Stimulated activated CD8-positive, alpha-beta memory T cell treated with anti-CD3 and anti-CD28 coated beads, Interleukin-15, amount 100 ng/mL, for 1 hour (primary cell): ENCODE measurements around the gene MAP3K14.

Experiments used
- DNase-seq: peaks from one replicate; pipeline ENCODE4 v3.0.0-alpha.2; 2020; ENCODE audit warnings: low read depth

The MAP3K14 gene

DNA sequence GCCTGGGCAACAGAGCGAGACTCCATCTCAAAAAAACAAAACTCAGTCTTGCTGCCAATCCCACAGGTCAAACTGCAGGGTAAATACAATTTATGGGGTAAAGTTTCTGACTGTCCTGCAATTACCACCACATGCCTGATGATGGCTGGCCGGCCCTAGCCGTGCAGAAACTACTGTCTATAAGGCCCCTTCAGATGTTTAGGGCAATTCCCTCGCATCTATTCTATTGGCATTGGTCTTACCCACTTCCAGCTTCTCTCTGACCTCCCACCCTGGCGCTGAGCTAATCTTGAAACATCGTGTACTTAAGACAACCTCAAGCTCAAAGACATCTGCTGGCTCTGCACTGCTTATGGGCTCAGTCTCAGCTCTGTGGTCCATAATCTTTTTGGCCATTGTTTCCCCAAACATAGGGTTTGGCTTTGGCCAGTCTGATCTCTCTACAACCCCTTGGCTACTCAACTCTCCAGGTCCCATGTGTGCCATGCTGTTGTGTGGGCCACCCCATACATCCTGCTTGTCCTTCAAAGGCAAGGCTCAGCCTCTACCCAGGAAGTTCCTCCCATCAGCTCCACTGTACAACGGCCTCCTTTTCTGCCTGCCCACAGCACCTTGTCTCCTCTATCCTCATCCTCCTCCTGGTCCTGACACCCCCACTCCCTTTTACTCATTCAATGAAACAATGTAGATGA is 16.6 kb downstream of the MAP3K14 start:
- DNase-seq = no peak

DNA sequence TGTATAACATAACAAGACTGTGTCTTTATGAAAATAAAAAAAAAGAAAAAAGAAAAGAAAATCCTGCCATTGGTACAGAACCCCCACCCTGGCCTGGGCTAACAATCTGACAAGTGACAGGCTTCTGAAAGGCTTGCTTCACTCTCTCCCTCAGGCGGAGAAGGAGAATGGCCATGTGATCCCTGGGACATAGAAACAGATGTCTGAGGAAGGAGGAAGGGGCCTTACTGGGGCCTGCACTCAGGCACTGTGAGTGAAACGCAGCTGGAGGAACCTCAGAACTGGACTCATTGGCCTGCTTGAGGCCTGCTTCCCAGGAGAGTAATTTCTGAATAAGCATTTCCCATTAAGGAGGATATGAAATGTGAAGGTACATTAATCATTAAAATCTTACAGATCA is 17.5 kb downstream of the MAP3K14 start:
- no peak for DNase-seq

DNA sequence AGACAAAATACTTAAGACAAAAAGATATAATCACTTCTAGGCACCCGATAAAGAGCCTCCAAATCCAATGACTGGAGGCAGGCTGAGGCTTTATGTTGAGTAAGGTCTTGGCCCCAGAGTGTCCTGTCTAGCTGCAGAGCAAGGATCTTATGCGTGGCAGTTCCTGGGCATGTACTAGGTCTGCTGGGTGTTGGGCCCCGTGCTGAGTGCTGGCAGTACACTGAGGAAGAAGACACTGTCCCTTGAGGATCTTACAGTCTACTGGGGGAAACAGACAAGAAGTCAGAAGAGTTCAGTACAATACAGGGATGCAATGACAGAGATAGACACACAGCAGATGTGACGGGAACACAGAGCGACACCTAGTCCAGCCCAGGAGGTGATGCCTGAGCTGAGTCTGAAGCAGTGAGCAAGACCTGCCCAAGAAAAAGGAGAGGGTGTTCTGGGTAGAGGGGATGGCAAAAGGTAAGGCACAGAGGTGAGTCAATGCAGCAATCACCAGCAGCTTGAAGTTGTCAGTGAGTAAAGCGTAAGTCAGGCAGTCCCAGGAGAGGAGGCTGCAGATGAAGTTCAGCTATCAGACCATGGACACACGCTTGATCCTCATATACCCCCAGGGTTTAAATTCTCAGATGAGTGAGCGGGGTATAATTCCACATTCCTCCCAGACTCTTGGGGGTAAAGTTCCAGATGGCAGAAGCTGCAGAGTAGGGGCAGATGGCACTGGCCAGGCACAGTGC is 18.1 kb downstream of the MAP3K14 start:
- DNase-seq = no peak

DNA sequence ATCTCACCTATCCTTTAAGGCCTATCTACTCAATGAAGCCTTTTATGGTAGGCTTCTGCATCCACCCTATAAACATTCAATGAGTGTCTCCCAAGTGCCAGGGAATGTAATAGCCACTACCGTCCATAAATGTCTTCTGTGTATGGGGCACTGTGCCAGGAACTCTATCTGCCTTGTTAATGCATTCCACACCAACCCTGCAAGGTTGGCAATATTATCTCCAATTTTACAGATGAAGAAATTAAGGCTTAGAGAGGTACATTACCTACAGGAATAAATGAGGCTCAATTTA is 20.0 kb downstream of the MAP3K14 start:
- DNase-seq = no peak

DNA sequence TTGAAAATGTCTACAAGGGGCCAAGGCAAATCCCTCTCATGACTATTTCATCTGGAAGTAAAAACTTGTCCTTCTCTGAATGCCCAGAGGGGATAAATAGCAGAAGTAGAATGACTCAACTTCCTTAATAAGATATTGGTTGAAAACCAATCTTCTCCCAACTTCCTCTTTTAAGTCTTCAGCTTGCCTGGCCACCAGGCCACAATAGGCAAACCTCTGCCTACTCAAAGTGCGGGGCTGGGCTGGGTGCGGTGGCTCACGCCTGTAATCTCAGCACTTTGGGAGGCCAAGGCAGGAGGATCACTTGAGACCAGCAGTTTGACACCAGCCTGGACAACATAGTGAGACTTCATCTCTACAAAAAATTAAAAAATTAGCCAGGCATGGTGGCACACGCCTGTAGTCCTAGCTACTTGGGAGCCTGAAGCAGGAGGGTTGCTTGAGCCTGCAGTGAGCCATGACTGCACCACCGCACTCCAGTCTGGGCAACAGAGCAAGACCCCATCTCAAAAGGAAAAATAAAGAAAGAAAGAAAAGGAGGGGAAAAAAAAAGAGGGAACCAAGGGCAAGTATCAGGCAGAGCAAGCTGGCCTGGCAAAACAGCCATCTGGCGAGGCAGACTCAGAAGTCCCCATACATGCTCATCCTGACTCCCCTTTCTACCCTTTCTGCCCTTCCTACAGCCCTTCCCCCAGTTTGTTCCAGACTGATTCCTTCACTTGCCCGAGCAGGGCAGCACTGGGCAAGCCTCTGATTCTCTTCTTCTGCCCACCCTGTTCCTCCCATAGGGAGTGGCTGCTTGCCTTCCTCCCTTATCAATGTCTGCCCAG is 20.6 kb downstream of the MAP3K14 start:
- DNase-seq = no peak

DNA sequence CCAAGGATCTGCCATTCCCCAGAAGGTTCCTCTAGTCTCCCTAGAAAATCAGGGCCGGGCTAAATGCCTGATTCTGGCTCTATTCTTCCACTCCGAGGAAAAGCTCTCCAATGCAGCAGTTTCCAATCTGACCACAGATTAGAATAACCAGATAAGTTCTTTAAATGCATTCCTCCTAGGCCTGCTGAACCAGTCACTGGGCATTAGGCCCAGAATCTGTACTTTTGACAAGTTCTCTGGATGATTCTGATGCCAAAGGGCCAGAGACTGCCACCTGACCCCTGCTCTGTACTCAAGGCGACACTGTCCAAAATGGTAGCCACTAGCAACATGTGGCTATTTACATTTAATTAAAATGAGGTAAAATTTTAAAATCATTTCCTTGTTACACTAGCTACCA is 22.3 kb downstream of the MAP3K14 start:
- DNase-seq = no peak

DNA sequence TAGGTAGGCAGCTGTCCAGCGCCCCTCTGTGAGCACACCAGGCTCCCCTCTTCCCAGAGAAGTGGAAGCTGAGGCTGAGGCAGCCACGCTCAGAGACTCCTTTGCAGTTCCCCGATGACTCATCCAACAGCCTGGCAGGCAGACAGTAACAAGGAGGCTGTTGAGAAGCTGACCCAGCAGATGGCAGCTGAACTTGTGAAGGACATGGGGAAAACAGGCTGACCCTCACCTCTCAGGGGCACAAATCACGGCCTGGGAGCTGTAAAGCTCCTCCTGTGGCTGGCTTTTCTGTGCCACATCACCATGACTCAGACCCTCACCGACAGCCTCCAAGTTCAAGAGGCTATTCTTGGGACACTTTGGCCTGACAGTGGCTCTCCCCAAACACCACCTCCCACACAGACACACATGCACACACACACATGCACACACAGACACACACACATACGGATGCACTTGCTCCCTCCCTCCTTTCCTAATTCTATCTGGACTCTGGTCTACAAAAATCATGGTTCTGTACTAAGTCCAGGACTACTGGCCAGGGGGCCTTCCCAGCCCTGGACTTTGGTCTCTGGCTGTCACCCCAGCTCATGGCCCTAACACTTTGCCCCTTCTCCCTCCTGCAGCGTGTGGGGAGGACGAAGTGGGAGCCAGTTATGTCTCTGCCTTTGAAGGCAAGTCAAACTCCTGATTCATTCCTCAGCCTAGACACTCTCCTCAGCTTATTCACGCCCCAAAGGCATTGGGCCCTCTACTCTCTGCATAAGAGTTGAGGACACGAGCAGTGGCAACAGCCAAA is 23.2 kb downstream of the MAP3K14 start:
- DNase-seq = no peak

DNA sequence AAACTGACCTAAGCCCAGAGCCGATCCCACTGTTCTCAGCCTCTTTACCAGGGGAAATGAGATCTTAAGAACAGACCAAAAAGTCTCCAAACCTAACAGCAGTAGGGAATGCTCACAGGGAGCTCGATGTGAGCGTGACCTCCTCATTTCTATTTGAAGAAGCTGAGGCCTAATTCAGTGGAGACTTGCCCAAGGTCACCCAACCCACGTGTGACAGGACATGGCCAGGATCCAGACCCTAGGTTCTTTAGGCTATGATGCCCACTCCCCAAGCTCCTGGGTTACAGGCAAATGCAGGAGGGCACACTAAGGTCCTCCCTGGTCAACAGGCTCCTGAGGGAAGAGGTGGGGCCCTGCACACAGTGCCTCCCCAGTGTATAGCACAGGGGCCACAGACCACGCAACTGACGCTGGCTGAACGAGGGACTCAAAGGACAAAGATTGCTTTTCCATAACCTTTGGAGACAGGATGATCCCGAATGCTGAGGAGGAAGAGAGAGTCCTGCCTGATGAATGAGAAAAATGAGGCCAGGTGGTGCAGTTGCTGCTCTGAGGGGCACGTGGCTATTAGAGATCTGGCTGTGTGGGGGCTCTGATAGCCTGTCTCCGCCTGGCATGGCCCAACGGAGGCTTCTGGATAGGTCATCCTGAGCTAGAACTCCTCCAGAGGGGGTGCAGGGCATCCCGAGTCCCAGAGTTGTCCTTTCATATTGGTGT is 24.0 kb downstream of the MAP3K14 start:
- DNase-seq = no peak

DNA sequence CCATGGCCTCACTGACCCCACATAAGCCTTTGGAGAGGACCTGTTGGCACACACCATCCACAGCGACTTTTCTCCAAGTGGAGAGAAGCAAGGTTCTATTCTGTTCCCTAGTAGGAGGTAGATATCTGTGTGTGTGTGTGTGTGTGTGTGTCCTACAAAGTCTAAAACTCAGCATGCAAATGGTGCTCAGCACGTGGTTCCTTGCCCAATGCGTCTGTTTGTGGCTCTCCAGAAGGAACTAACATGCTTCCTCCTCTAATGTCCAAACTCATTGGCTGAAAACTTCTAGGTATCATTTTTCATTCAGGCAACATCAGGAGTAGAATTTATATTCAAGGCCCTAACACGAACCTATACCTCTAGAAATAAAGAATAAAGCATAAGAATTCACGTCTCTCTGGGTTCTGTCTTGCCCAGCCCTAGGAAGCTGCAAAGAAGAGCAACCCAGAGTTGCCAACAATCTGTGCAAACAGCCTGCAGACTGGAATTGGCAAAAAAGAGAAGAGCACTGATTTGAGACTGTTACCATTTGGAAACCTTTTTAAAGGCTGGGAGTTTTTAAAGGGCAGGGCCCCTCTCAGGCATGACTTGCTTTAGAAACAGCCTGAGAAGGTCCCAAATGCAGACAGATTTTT is 25.5 kb downstream of the MAP3K14 start:
- DNase-seq = no peak

DNA sequence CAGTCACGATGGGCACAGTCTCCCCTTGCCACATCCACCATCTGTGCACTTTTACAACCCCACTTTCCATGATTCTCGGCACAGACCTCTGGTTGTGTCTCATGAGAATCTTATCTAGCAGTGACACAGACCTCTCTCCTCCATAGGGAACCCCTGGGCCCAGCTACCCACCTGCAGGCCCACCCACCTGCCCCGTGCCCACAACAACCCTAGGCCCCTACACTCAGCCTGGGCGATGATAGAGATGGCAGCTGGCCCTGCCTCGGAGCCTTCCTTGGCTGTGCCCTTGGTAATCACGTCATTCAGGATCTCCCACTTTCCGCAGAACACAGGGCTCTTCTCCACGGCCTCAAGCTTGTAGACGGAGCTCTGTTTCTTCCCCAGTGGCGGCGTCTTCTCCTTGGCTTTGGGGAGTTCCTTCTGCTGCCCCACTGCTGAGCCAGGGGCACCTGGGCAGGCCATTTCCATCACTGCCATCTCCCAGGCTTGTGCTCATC is 26.5 kb downstream of the MAP3K14 start:
- no peak for DNase-seq

DNA sequence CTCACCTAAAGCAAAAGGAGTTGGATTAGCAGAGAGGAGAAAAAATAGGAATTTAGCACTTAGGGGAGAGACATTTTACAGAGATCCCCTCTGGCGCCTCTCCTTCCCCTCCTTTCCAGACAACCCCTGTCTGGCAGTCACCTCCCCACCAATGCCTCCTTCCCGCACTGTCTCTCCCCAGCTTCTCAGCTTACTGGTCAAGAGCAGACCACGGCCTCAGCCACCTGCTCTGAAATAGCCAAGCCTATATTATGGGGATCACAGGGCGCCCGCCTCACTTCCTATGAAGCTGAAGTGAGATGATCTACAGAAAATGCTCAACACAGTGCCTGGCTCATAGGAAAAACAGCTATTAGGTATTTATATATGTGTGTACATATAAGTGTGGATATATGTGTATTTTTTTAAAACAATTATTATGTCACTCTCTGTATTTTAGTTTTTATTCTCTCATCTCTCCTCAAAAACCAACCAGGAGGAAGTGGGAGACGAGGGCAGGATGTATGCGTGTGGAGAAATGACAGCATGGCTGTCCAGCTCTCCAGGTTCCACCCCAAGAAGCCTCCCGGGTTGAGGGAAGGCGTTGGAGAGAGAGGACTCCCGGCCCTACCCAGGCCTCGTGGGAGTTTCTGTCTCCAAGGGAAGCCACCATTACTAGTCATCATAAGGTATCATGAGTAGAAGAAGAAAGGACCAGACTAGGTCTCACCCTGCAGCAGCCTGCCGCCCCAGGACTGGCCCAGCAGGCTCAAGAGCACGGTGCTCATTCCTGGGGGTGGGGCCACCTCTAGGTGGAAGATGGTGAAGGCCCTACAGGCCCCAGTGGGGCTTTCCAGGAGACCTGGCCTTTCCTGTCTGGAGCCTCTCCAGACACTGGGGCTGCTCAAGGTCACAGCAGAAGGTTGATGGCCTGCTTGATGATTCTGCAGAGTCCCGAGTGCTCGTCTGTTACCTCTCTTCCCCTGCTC is 27.2 kb downstream of the MAP3K14 start:
- no peak for DNase-seq

DNA sequence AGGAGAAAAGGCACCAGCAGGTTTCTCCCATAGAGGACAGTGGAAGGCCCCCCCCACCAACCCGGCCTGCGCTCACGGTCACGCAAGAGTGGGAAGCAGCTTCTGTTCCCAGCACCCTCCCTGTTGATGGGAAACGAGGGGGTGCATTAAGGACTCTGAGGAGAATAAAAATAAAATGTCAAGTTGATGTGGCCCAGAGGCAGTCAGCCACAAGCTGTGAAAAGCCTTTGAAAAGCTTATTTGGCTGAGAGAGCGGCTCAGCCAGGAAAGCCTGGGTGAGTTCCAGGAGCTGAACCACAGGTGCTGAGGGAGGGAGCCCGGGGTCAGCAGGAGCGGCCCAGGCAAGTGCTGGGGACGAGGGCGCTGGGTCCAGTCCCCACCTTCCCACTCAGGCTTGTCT is 28.0 kb downstream of the MAP3K14 start:
- no peak for DNase-seq

DNA sequence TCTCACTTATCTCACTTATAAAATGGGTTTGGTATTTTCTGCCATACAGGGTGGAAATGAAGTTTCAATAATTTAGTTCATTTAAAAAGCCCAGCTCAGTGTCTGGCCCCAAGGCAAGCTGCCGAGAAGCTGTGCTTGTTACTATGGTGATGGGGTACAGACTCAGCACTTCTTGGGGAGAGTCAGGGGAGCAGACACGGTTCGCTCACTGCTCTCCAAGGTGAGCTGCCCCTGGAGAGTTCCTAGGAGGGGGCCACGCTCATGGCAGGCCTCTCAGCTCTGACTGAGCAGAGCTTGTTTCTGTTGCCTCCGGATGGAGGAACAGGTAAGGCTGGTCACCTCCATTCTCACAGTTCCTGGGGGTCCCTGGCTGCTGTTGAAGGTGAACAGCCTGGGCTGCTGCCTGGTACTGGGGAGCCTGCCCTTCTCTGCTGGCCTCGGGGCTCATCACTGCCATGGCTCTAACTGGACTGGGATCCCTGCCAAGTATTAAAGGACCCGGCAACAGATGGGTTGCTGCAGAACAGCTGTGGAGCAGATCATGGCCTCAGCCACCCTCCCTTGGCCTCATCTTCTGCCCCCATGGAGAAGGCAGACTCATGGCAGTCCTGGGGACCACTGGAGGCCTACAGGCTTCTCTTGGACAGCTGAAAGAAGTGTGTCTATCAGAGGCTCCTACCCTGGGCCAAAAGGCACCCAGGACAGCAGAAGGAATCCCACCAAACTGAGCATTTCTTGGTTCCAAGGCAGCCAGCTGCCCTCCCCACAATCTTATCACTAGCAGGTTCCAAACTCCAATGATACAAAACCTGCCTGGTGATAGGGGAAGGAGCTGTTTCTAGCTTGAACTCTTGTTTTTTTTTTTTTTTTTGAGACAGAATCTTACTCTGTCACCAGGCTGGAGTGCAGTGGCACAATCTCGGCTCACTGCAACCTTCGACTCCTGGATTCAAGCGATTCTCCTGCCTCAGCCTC is 29.0 kb downstream of the MAP3K14 start:
- no peak for DNase-seq

DNA sequence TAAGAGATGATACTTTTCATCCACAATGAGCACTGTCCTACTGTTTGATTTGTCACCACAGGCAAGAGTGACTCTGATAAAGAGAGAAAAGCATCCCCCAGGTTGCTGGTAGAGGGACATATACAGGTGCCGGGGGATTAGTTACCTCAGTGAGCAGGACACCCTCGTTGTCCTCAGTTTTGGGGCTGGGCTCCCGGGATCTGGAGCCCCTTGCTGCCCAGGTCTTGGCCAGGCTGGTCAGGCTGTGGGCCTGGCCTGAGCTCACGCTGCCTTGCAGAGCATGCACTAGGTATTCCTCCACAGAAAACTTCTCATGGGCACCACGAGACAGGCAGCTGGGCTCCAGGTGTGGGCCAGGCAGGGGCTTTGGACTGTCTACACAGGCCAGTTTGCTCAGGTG is 30.5 kb downstream of the MAP3K14 start:
- DNase-seq = no peak

DNA sequence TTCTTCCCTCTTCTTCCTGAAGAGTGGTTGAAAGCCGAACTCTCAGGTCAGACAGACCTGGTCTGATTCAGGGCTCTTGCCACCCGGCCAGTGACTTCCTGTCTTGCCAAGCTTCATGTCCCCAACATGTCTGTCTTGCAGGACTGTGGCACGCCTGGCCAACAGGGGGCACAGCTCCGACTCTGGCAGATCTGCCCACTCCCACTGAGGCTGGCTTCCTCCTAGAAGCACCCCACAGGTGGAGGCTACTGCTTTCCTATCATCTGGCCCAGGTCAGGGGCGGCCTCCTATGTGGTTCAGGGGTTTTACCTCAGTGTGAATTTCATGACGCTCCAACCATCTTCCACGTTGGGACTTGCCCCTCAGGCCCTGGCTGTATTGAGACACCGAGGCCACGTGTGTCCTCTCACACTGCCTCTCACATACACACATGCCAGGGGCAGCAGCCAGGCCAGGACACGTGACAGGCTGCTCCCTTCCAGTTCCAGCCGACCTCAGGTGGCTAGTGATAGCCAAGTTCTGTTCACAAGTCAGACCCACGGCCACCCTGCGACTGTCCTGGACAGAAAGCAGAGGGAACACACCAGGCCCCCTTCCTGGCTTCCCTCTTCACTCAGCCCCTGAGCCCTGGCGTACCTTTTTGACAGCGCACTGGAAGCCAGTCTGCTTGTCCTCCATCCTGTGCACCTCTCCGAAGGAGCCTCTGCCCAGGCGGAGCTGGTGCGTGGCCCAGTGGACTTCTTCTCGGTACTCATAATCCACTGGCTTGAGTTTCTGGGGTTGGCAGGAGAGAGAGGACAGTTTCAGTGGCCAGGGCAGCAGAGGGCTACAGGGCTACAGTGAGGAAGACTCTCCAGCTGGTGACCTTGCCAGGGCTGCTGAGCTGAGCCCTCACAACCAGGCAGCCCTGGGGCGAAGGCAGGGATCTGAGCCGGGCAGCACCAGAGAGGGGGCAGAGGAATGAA is 32.4 kb downstream of the MAP3K14 start:
- no peak for DNase-seq

DNA sequence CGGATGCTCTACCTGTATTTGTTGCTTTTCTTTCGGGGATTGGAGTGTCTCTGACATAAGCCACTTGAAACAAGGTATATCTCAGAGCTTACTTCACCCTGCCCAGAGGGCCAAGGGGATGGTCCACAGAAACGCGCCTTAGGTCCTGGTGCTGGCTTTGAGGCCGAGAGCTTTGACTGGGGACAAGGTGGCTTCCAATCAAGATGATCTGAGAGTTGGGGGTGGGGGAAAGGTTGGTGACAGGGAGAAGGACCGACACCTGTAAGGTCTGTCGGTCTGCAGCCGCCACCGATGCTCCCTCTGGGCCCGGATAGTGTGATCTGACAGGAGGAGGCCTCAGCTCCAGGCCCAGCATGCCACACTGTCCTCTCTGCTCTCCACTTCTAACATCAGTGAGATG is 33.1 kb downstream of the MAP3K14 start:
- DNase-seq = no peak
